Esophagus muscularis mucosa (tissue), 4 donors: ENCODE measurements around the gene DSCAML1. TPM values are rescaled to one million over a fixed set of nuclear protein-coding genes. Genes with fewer than 3 reads are reported as not detected.

ENCODE experiments used
- DNase-seq: peaks from one replicate; pipeline ENCODE4 v3.0.0-alpha.2; 2017; ENCODE audit errors: extremely low spot score
- H3K27ac ChIP-seq, 4 donors: fragments of 200-600 bp; sonication (generic); replicated peaks in 1 of 4; 1 replicate in 3 of 4; 2 replicates in 1 of 4; pipeline ENCODE4 v1.5.1; 2016 to 2019; ENCODE audit warnings: mild to moderate bottlenecking in 1 of 4
- H3K27me3 ChIP-seq, 4 donors: fragments of 200-600 bp; sonication (generic); one replicate each; pipeline versions ENCODE4 v1.5.1 to v1.6.0; 2016 to 2019
- H3K36me3 ChIP-seq, 4 donors: fragments of 200-600 bp; sonication (generic); one replicate each; pipeline ENCODE4 v1.5.1; 2016 to 2019
- H3K4me1 ChIP-seq, 4 donors: fragments of 200-600 bp; sonication (generic); one replicate each; pipeline ENCODE4 v1.5.1; 2016 to 2019
- H3K4me3 ChIP-seq, 4 donors: fragments of 200-600 bp; sonication (generic); 1 replicate in 2 of 4; 2 replicates in 2 of 4; pipeline ENCODE4 v1.5.1; 2016 to 2019; ENCODE audit warnings: mild to moderate bottlenecking in 4 of 4, moderate library complexity in 1 of 4
- H3K9me3 ChIP-seq, 4 donors: fragments of 200-600 bp; sonication (generic); 1 replicate in 3 of 4; 2 replicates in 1 of 4; pipeline ENCODE4 v1.5.1; 2016 to 2019
- CTCF ChIP-seq, 3 experiments: fragments of 200-600 bp in 2 of 3; fragments of 450-650 bp in 1 of 3; sonication (generic) in 2 of 3; IDR thresholded peaks; one replicate each; pipeline ENCODE4 v1.5.1; 2017 to 2019; ENCODE audit warnings: antibody characterized with exemption in 3 of 3, mild to moderate bottlenecking in 2 of 3, moderate library complexity in 1 of 3
- EP300 ChIP-seq: sonication (generic); formaldehyde crosslinking; IDR thresholded peaks from one replicate; pipeline ENCODE4 v1.6.1; 2017; ENCODE audit warnings: antibody characterized with exemption
- POLR2A ChIP-seq: fragments of 450-650 bp; IDR thresholded peaks from one replicate; pipeline ENCODE4 v1.6.1; 2017; ENCODE audit warnings: antibody characterized with exemption, moderate library complexity, mild to moderate bottlenecking, low read depth
- POLR2AphosphoS5 ChIP-seq, 2 donors: sonication (generic); formaldehyde crosslinking; IDR thresholded peaks; one replicate each; pipeline ENCODE4 v1.6.1; 2017; ENCODE audit warnings: antibody characterized with exemption in 2 of 2
- WGBS: methylation state at CpG from one replicate; pipeline ENCODE4 v1.1.5; 2018; 5-methylcytosine and 5-hydroxymethylcytosine counted together
- intact Hi-C: fragments of 100-400 bp; cut with DNase I; formaldehyde crosslinking; loops from one replicate; pipeline ENCODE4 v1.15.1; 2023
- total RNA-seq, 4 donors: library from RNA; depleted of rRNA; stranded (reverse); fragments of >200 nt; gene quantifications; one replicate each; pipeline versions ENCODE4 v1.1.0 to v1.2.1, GENCODE V29; 2016

The DSCAML1 gene
- total RNA-seq, 4 donors from 2014 or later: 0.50 to 5.8 (median 1.2) TPM

DNA sequence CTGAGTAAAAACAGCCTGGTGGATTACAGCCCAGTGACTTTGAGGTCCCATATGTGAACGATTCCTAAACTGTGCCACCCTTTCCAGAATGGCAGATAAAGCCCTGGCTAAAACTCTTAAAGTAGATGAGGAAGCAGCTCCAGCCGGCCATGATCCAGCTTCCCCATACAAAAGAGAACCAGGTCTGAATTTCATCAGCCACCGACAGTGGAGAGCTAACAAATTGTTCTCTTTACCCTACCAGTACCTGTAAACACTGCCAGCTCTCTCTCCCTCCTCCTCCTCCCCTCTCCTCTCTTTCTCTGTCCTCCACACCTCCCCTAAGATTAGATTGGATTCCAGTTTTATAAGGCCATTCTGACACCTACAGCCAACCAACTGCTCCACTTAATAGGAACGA lies 176.9 kb downstream of the DSCAML1 start:
- H3K27me3 ChIP-seq: peaks cover 0 to 4% (median 0%) of the 10 kb centered on the region in 4 donors
- H3K9me3 ChIP-seq: peaks cover 0 to 10% (median 7%) of the 10 kb centered on the region in 4 donors
- no peak overlapping the region for H3K4me3 ChIP-seq
- no peak overlapping the region for H3K27ac ChIP-seq
- no peaks in the 10 kb centered on the region for H3K36me3 ChIP-seq
- WGBS: 38% methylated on average over 4 of the region's 4 CpGs
- TF ChIP-seq CTCF (IDR thresholded peaks at IDR 0.05): no peak
- no peak for TF ChIP-seq POLR2AphosphoS5 (IDR thresholded peaks at IDR 0.05)
- TF ChIP-seq EP300: no peak
- TF ChIP-seq POLR2A: no peak
- intact Hi-C loops: no loop called here
- DNase-seq: no peak
- no peaks in the 10 kb centered on the region for H3K4me1 ChIP-seq

DNA sequence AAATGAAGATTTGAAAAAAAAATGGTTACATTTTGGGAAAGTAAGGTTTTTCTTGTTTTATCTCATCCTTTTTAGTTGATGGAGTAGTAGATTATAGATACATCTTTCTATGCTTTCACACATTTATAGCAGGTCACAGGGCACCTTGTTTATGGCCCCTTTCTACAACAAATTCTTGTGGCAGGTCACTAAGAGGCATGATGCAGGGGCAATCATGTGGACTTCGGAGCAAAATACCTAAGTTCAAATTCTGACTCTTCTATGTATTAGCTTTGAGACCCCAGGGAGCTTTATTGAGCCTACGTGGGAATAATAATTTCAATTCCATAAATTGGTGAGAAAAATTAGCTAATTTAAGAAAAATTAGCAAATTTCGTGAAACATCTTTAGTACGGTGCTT lies 177.4 kb downstream of the DSCAML1 start:
- intact Hi-C loops: no loop called here
- H3K9me3 ChIP-seq: peaks cover 0 to 10% (median 7%) of the 10 kb centered on the region in 4 donors
- no peak for DNase-seq
- TF ChIP-seq POLR2A (no peak), EP300 (no peak), POLR2AphosphoS5 (IDR thresholded peaks at IDR 0.05) (no peak), CTCF (IDR thresholded peaks at IDR 0.05) (no peak)
- peaks cover 0 to 8% (median 0%) of the 10 kb centered on the region in 4 donors for H3K27me3 ChIP-seq
- no peaks in the 10 kb centered on the region for H3K36me3 ChIP-seq
- 87% methylated on average over 4 of the region's 4 CpGs for WGBS
- H3K4me1 ChIP-seq: no peaks in the 10 kb centered on the region
- H3K4me3 ChIP-seq: no peak overlapping the region
- H3K27ac ChIP-seq: no peak overlapping the region

GRCh38 chr11:117618982-117619355 lies 178.0 kb downstream of the DSCAML1 start:
- intact Hi-C loops: no loop called here

GRCh38 chr11:117618302-117618981 lies 178.6 kb downstream of the DSCAML1 start:
- intact Hi-C loops: no loop called here
- TF ChIP-seq POLR2AphosphoS5 (IDR thresholded peaks at IDR 0.05) (no peak), CTCF (IDR thresholded peaks at IDR 0.05) (no peak), EP300 (no peak), POLR2A (no peak)
- H3K4me3 ChIP-seq: no peak overlapping the region
- WGBS: 76% methylated on average over 5 of the region's 5 CpGs
- no peaks in the 10 kb centered on the region for H3K36me3 ChIP-seq
- DNase-seq: no peak
- H3K27me3 ChIP-seq: peaks cover 0 to 20% (median 0%) of the 10 kb centered on the region in 4 donors
- H3K27ac ChIP-seq: no peak overlapping the region
- peaks cover 0 to 10% (median 7%) of the 10 kb centered on the region in 4 donors for H3K9me3 ChIP-seq
- no peaks in the 10 kb centered on the region for H3K4me1 ChIP-seq

More at GRCh38 chr11:117618982-117619355, 178.0 kb downstream of the DSCAML1 start:
- Histone ChIP-seq H3K9me3 (peaks cover 0 to 10% (median 7%) of the 10 kb centered on the region in 4 donors), H3K36me3 (no peaks in the 10 kb centered on the region), H3K4me3 (no peak overlapping the region), H3K27me3 (peaks cover 0 to 15% (median 0%) of the 10 kb centered on the region in 4 donors), H3K4me1 (no peaks in the 10 kb centered on the region), H3K27ac (no peak overlapping the region)
- TF ChIP-seq EP300: no peak
- TF ChIP-seq POLR2A: no peak
- no peak for TF ChIP-seq POLR2AphosphoS5 (IDR thresholded peaks at IDR 0.05)
- no peak for TF ChIP-seq CTCF (IDR thresholded peaks at IDR 0.05)
- DNase-seq: no peak
- 76% methylated on average over 6 of the region's 8 CpGs for WGBS
